GM12878 (cell line): ENCODE results near the gene FCN2. TPM values are rescaled to one million over a fixed set of nuclear protein-coding genes. Genes with fewer than 3 reads are reported as not detected.

Experiments used
- ATAC-seq: fragments of 200-7000 bp; cut with Tn5 transposase; 3 replicates; pipeline ENCODE4 v1.9.1; 2020; ENCODE audit warnings: mild to moderate bottlenecking, moderate library complexity
- BruUV-seq: library from RNA; stranded (reverse); fragments of 400-500 nt; replicated peaks from 2 replicates; lab custom pipeline; 2021; lab: Mats Ljungman, UMichigan
- CTCF ChIA-PET: fragments of 300-600 bp; sonication (Branson Sonifier 250); formaldehyde crosslinking; extraction: SDS; loops from one replicate; lab custom pipeline; 2021; ENCODE audit warnings: inconsistent platforms; lab: Yijun Ruan, JAX
- POLR2A ChIA-PET: fragments of 350-600 bp; formaldehyde crosslinking; extraction: SDS; loops from one replicate; lab custom pipeline; 2021; ENCODE audit warnings: inconsistent platforms; lab: Charles Lee
- RAD21 ChIA-PET: fragments of 300-600 bp; sonication (Branson Sonifier 250); formaldehyde crosslinking; loops from one replicate; lab custom pipeline; 2023; ENCODE audit warnings: antibody characterized with exemption; ENCODE audit not compliant: unreplicated experiment; lab: Charles Lee
- SMC1A ChIA-PET: fragments of 300-600 bp; sonication (Branson Sonifier 250); formaldehyde crosslinking; loops from one replicate; lab custom pipeline; 2023; ENCODE audit not compliant: unreplicated experiment, uncharacterized antibody; lab: Charles Lee
- DNase-seq: peaks from one replicate; pipeline ENCODE4 v3.0.0-alpha.2; 2011; ENCODE audit warnings: low read depth, low spot score
- FAIRE-seq: peaks from 3 replicates; lab custom pipeline; 2011; peaks lifted over from hg19 to GRCh38; lab: Jason Lieb, UNC
- H2AFZ ChIP-seq: 2 replicates; pipeline ENCODE4 v1.6.0; 2011; ENCODE audit warnings: low read depth, low read length, control low read depth; ENCODE audit not compliant: control insufficient read depth
- H3K27ac ChIP-seq: 2 replicates; pipeline ENCODE4 v1.5.1; 2011; ENCODE audit warnings: control low read depth; ENCODE audit not compliant: control insufficient read depth, insufficient read depth
- H3K27me3 ChIP-seq, 2 experiments: replicated peaks in 1 of 2; 2 replicates each; pipeline versions ENCODE4 v1.6.0 to v1.6.1; 2011; ENCODE audit warnings: low read length in 1 of 2; ENCODE audit not compliant: control insufficient read depth in 2 of 2, insufficient read depth in 2 of 2
- H3K36me3 ChIP-seq, 2 experiments: 2 replicates each; pipeline ENCODE4 v1.5.1; 2011; ENCODE audit warnings: low read length in 1 of 2; ENCODE audit not compliant: control insufficient read depth in 2 of 2, insufficient read depth in 2 of 2
- H3K4me1 ChIP-seq: 2 replicates; pipeline ENCODE4 v1.6.1; 2011; ENCODE audit warnings: mild to moderate bottlenecking, low read length, moderate library complexity, mixed read lengths; ENCODE audit not compliant: control insufficient read depth, insufficient read depth
- H3K4me2 ChIP-seq: 2 replicates; pipeline ENCODE4 v1.6.0; 2011; ENCODE audit warnings: control low read depth; ENCODE audit not compliant: control insufficient read depth, insufficient read depth
- H3K4me3 ChIP-seq: fragments of 200-600 bp; sonication (generic); 2 replicates; pipeline ENCODE4 v1.5.1; 2016
- H3K79me2 ChIP-seq: 2 replicates; pipeline ENCODE4 v1.6.0; 2011; ENCODE audit warnings: low read length; ENCODE audit not compliant: control insufficient read depth, insufficient read depth
- H3K9ac ChIP-seq: 2 replicates; pipeline ENCODE4 v1.8.0; 2011; ENCODE audit warnings: low read length, control low read depth, mixed read lengths; ENCODE audit not compliant: control insufficient read depth, insufficient read depth
- H3K9me3 ChIP-seq: replicated peaks from 3 replicates; pipeline ENCODE4 v1.5.1; 2011; ENCODE audit warnings: mild to moderate bottlenecking, low read length; ENCODE audit not compliant: control insufficient read depth, insufficient read depth
- H4K20me1 ChIP-seq: 2 replicates; pipeline ENCODE4 v1.6.0; 2011; ENCODE audit not compliant: control insufficient read depth, insufficient read depth
- BHLHE40 ChIP-seq, 2 experiments: fragments of 450-650 bp in 1 of 2; IDR thresholded peaks; 2 replicates each; pipeline ENCODE4 v1.6.1; 2011 to 2017; ENCODE audit warnings: low read depth in 2 of 2, borderline replicate concordance in 1 of 2, improper control_type of control experiment in 1 of 2, low read length in 1 of 2, mild to moderate bottlenecking in 1 of 2
- CHD4 ChIP-seq: fragments of 200-600 bp; sonication (generic); IDR thresholded peaks from 2 replicates; pipeline ENCODE4 v1.6.1; 2016; ENCODE audit warnings: mild to moderate bottlenecking
- CREM ChIP-seq: IDR thresholded peaks from 2 replicates; pipeline ENCODE4 v1.6.1; 2014; ENCODE audit warnings: antibody characterized with exemption, low read depth
- FOXM1 ChIP-seq: IDR thresholded peaks from 2 replicates; pipeline ENCODE4 v1.6.1; 2012; ENCODE audit warnings: low read depth, mild to moderate bottlenecking, inconsistent platforms, low read length, moderate library complexity
- IRF4 ChIP-seq: IDR thresholded peaks from 2 replicates; pipeline ENCODE4 v1.6.1; 2011; ENCODE audit warnings: low read depth, low read length
- KLF5 ChIP-seq: fragments of 450-650 bp; IDR thresholded peaks from 2 replicates; pipeline ENCODE4 v1.6.1; 2014; ENCODE audit warnings: mild to moderate bottlenecking; ENCODE audit not compliant: partially characterized antibody
- NBN ChIP-seq: fragments of 450-650 bp; IDR thresholded peaks from 2 replicates; pipeline ENCODE4 v1.6.1; 2016
- NR2C1 ChIP-seq: fragments of 450-650 bp; IDR thresholded peaks from 2 replicates; pipeline ENCODE4 v1.6.1; 2017; ENCODE audit warnings: antibody characterized with exemption, mild to moderate bottlenecking, moderate library complexity
- RAD51 ChIP-seq: fragments of 450-650 bp; IDR thresholded peaks from 2 replicates; pipeline ENCODE4 v1.6.1; 2016; ENCODE audit warnings: moderate library complexity, mild to moderate bottlenecking, inconsistent platforms
- SMAD5 ChIP-seq: IDR thresholded peaks from 2 replicates; pipeline ENCODE4 v1.6.1; 2016; ENCODE audit warnings: antibody characterized with exemption, low read depth
- SREBF2 ChIP-seq: IDR thresholded peaks from 2 replicates; pipeline ENCODE4 v1.6.1; 2012; ENCODE audit warnings: mild to moderate bottlenecking, low read length
- TCF7 ChIP-seq: IDR thresholded peaks from 2 replicates; pipeline ENCODE4 v1.6.1; 2014; ENCODE audit warnings: antibody characterized with exemption, borderline replicate concordance
- ZZZ3 ChIP-seq: IDR thresholded peaks from 2 replicates; pipeline ENCODE4 v1.6.1; 2011; ENCODE audit warnings: low read depth; ENCODE audit not compliant: control insufficient read depth, insufficient read length
- WGBS: methylation state at CpG from one replicate; pipeline ENCODE4 v1.1.6; 2016; ENCODE audit warnings: low lambda C conversion rate; ENCODE audit not compliant: insufficient replicate concordance, insufficient coverage; ENCODE audit errors: missing lambda C conversion rate; 5-methylcytosine and 5-hydroxymethylcytosine counted together
- in situ Hi-C: fragments of 300-500 bp; cut with MboI; formaldehyde crosslinking; loops from 9 replicates; pipeline ENCODE4 v1.14.3; 2018; ENCODE audit warnings: mixed read lengths
- intact Hi-C: fragments of 100-400 bp; cut with micrococcal nuclease; formaldehyde crosslinking; loops from one replicate; pipeline ENCODE4 v1.14.2; 2022; ENCODE audit not compliant: unreplicated experiment
- polyA plus RNA-seq, 11 experiments: library from polyadenylated mRNA; depleted of rRNA in 4 of 11; unstranded in 6 of 11; stranded (reverse) in 5 of 11; fragments of >200 nt; fragmentation: Nextera tagmentation in 4 of 11; fragmentation: Illumina TruSeq in 1 of 11; extraction: Ambion mirVana in 4 of 11; extraction: Trizol in 1 of 11; gene quantifications; 1 replicate in 1 of 11; 2 replicates in 10 of 11; pipeline versions ENCODE4 v1.2.1 to v1.2.3, GENCODE V29; 2011 to 2016; ENCODE audit warnings: inconsistent platforms in 2 of 11, missing spikeins in 2 of 11, low read depth in 1 of 11
- total RNA-seq, 4 experiments: library from RNA; depleted of rRNA in 3 of 4; stranded (reverse); fragments of >200 nt in 3 of 4; fragmentation: Illumina TruSeq in 1 of 4; extraction: Trizol in 1 of 4; gene quantifications; 2 replicates each; pipeline versions ENCODE4 v1.2.1 to v1.2.3, GENCODE V29; 2013 to 2021
- TF ChIP-seq, protein P1 (sequence below): IDR thresholded peaks from 2 replicates; pipeline ENCODE4 v1.6.1; 2011; ENCODE audit warnings: borderline replicate concordance, low read depth, mild to moderate bottlenecking, moderate library complexity, low read length; ENCODE audit not compliant: insufficient read depth, poor library complexity, severe bottlenecking
- TF ChIP-seq, protein P2 (sequence below): IDR thresholded peaks from 2 replicates; pipeline ENCODE4 v1.6.1; 2011; ENCODE audit warnings: borderline replicate concordance, low read depth, mild to moderate bottlenecking, moderate library complexity, mixed read lengths, low read length; ENCODE audit not compliant: insufficient read depth; ENCODE audit errors: extremely low read length

Gene FCN2
- total and polyA plus RNA-seq, 10 of the 15 experiments (the other 5 are each of a cell fraction or from before 2014, with no cell fraction given): not detected

DNA sequence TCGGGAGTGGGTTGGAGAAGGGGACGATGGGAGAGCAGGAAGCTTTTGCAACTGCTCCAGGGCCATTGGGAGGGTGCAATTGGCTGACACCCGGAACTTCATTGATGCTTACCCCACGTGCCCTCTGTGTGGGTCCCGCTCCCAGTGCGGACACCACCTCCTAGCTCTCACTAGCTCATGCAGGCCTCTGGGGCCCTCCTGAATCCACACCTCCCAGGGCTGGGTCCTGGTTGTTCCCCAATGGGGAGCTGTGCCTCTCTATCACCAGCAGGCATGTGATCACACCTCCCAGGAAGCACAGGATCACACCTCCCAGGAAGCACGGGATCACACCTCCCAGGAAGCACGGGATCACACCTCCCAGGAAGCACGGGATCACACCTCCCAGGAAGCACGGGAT lies 32.1 kb upstream of the FCN2 start:
- TF ChIP-seq CREM (no peak), FOXM1 (no peak), SMAD5 (no peak), KLF5 (no peak), ZZZ3 (no peak), SREBF2 (no peak), NBN (no peak), TCF7 (no peak), BHLHE40 (IDR thresholded peaks at IDR 0.05; ENCODE audit: borderline replicate concordance in 1 of 2, low read depth in 2 of 2, low read length in 1 of 2) (no peak), CHD4 (no peak), IRF4 (no peak), NR2C1 (no peak), RAD51 (no peak)
- TF ChIP-seq, protein P1, sequence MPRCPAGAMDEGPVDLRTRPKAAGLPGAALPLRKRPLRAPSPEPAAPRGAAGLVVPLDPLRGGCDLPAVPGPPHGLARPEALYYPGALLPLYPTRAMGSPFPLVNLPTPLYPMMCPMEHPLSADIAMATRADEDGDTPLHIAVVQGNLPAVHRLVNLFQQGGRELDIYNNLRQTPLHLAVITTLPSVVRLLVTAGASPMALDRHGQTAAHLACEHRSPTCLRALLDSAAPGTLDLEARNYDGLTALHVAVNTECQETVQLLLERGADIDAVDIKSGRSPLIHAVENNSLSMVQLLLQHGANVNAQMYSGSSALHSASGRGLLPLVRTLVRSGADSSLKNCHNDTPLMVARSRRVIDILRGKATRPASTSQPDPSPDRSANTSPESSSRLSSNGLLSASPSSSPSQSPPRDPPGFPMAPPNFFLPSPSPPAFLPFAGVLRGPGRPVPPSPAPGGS: no peak
- TF ChIP-seq, protein P2, sequence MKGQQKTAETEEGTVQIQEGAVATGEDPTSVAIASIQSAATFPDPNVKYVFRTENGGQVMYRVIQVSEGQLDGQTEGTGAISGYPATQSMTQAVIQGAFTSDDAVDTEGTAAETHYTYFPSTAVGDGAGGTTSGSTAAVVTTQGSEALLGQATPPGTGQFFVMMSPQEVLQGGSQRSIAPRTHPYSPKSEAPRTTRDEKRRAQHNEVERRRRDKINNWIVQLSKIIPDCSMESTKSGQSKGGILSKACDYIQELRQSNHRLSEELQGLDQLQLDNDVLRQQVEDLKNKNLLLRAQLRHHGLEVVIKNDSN: no peak
- TF ChIP-seq, all 136 proteins: peak for 0
- H3K27ac ChIP-seq: no peak overlapping the region
- H3K9ac ChIP-seq: no peak overlapping the region
- BruUV-seq: no TSS peak
- no peaks in the 10 kb centered on the region for H3K79me2 ChIP-seq
- ChIA-PET POLR2A (no interaction called here), CTCF (no interaction called here), SMC1A (no interaction called here), RAD21 (no interaction called here)
- FAIRE-seq (no peak), ATAC-seq (no peak), DNase-seq (no peak)
- no peak overlapping the region for H3K4me3 ChIP-seq
- H2AFZ ChIP-seq: no peak overlapping the region
- H3K27me3 ChIP-seq: no peaks in the 10 kb centered on the region
- H3K4me1 ChIP-seq: 0 out of 2 replicates have a peak, but pooled peaks cover 3% of the 10 kb centered on the region
- in situ Hi-C loops: no loop called here
- peaks cover 10% of the 10 kb centered on the region; the same call in 2 of the 3 replicates for H3K9me3 ChIP-seq
- no peaks in the 10 kb centered on the region for H3K36me3 ChIP-seq
- intact Hi-C loops: no loop called here
- 34% methylated on average over 10 of the region's 10 CpGs for whole genome bisulfite sequencing
- no peak overlapping the region for H3K4me2 ChIP-seq
- no peaks in the 10 kb centered on the region for H4K20me1 ChIP-seq
